ENCODE results near the gene SHISA3. TPM values are rescaled to one million over a fixed set of nuclear protein-coding genes. Genes with fewer than 3 reads are reported as not detected.

SHISA3 gene
- total and polyA plus RNA-seq, 2 of the 8 experiments (the other 6 are each of a cell fraction or from before 2014, with no cell fraction given) = 2.0 to 9.3 TPM

DNA sequence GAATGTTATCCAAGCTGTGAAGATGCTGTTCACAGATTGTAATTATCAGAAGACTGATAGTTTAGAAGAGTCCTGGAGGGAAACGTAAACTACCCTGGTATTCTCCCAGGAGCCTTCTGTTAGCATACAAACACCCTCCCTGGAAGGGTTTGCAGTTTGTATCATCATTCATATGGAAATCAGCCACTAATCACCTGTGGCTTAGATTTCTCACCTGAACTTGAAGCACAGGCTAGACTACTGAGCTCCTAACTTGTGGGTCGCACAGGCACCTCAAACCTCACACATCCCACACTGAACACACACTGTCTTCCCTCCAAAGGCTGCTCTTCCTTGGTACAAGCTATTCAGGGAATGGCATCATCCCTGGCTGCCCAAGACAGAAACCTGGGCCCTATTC lies 30.7 kb downstream of the SHISA3 start (continued):
- TF ChIP-seq, protein P1, sequence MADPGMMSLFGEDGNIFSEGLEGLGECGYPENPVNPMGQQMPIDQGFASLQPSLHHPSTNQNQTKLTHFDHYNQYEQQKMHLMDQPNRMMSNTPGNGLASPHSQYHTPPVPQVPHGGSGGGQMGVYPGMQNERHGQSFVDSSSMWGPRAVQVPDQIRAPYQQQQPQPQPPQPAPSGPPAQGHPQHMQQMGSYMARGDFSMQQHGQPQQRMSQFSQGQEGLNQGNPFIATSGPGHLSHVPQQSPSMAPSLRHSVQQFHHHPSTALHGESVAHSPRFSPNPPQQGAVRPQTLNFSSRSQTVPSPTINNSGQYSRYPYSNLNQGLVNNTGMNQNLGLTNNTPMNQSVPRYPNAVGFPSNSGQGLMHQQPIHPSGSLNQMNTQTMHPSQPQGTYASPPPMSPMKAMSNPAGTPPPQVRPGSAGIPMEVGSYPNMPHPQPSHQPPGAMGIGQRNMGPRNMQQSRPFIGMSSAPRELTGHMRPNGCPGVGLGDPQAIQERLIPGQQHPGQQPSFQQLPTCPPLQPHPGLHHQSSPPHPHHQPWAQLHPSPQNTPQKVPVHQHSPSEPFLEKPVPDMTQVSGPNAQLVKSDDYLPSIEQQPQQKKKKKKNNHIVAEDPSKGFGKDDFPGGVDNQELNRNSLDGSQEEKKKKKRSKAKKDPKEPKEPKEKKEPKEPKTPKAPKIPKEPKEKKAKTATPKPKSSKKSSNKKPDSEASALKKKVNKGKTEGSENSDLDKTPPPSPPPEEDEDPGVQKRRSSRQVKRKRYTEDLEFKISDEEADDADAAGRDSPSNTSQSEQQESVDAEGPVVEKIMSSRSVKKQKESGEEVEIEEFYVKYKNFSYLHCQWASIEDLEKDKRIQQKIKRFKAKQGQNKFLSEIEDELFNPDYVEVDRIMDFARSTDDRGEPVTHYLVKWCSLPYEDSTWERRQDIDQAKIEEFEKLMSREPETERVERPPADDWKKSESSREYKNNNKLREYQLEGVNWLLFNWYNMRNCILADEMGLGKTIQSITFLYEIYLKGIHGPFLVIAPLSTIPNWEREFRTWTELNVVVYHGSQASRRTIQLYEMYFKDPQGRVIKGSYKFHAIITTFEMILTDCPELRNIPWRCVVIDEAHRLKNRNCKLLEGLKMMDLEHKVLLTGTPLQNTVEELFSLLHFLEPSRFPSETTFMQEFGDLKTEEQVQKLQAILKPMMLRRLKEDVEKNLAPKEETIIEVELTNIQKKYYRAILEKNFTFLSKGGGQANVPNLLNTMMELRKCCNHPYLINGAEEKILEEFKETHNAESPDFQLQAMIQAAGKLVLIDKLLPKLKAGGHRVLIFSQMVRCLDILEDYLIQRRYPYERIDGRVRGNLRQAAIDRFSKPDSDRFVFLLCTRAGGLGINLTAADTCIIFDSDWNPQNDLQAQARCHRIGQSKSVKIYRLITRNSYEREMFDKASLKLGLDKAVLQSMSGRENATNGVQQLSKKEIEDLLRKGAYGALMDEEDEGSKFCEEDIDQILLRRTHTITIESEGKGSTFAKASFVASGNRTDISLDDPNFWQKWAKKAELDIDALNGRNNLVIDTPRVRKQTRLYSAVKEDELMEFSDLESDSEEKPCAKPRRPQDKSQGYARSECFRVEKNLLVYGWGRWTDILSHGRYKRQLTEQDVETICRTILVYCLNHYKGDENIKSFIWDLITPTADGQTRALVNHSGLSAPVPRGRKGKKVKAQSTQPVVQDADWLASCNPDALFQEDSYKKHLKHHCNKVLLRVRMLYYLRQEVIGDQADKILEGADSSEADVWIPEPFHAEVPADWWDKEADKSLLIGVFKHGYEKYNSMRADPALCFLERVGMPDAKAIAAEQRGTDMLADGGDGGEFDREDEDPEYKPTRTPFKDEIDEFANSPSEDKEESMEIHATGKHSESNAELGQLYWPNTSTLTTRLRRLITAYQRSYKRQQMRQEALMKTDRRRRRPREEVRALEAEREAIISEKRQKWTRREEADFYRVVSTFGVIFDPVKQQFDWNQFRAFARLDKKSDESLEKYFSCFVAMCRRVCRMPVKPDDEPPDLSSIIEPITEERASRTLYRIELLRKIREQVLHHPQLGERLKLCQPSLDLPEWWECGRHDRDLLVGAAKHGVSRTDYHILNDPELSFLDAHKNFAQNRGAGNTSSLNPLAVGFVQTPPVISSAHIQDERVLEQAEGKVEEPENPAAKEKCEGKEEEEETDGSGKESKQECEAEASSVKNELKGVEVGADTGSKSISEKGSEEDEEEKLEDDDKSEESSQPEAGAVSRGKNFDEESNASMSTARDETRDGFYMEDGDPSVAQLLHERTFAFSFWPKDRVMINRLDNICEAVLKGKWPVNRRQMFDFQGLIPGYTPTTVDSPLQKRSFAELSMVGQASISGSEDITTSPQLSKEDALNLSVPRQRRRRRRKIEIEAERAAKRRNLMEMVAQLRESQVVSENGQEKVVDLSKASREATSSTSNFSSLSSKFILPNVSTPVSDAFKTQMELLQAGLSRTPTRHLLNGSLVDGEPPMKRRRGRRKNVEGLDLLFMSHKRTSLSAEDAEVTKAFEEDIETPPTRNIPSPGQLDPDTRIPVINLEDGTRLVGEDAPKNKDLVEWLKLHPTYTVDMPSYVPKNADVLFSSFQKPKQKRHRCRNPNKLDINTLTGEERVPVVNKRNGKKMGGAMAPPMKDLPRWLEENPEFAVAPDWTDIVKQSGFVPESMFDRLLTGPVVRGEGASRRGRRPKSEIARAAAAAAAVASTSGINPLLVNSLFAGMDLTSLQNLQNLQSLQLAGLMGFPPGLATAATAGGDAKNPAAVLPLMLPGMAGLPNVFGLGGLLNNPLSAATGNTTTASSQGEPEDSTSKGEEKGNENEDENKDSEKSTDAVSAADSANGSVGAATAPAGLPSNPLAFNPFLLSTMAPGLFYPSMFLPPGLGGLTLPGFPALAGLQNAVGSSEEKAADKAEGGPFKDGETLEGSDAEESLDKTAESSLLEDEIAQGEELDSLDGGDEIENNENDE (IDR thresholded peaks at IDR 0.05; ENCODE audit: insufficient replicate concordance, low read length) = peak; percentile 16
